VCaP (cell line): ENCODE measurements around the gene PDE9A.

Source experiments
- H3K27ac ChIP-seq: fragments of 450-650 bp; 2 replicates; pipeline ENCODE4 v1.5.1; 2017
- TF ChIP-seq, protein P1 (sequence below): fragments of 450-650 bp; conservative IDR thresholded peaks from 2 replicates; pipeline ENCODE4 v1.5.1; 2017; ENCODE audit warnings: mild to moderate bottlenecking, moderate library complexity

The PDE9A gene

DNA sequence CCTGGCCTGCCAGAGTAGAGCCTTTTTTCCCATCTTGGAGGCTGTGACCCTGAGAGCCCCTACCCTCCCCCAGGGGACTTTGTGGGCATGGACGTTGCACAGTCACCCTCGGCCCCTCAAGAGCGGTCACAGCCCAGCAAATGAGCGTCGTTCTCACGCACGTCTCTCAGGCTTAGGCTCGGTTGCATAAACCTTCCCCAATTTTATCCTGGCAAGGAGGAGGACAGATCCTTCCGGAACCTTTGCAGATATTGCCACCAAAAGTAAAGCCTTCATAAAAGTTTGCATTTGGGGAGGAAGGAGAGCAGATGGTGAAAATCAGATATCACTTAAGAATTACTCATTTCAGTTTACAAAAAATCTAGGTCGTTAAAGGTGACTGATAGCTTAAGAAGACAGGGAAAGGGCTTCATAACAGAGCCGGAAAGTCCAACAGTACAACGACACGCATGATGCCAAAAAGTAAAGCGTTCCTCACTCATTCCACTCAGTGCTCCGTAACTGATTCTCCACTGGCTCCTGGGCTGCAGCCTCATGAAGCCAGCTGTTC is 29.3 kb downstream of the PDE9A start:
- TF ChIP-seq, protein P1, sequence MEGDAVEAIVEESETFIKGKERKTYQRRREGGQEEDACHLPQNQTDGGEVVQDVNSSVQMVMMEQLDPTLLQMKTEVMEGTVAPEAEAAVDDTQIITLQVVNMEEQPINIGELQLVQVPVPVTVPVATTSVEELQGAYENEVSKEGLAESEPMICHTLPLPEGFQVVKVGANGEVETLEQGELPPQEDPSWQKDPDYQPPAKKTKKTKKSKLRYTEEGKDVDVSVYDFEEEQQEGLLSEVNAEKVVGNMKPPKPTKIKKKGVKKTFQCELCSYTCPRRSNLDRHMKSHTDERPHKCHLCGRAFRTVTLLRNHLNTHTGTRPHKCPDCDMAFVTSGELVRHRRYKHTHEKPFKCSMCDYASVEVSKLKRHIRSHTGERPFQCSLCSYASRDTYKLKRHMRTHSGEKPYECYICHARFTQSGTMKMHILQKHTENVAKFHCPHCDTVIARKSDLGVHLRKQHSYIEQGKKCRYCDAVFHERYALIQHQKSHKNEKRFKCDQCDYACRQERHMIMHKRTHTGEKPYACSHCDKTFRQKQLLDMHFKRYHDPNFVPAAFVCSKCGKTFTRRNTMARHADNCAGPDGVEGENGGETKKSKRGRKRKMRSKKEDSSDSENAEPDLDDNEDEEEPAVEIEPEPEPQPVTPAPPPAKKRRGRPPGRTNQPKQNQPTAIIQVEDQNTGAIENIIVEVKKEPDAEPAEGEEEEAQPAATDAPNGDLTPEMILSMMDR, result no peak
- H3K27ac ChIP-seq, result no peak overlapping the region; the same call in 1 of the 2 replicates

DNA sequence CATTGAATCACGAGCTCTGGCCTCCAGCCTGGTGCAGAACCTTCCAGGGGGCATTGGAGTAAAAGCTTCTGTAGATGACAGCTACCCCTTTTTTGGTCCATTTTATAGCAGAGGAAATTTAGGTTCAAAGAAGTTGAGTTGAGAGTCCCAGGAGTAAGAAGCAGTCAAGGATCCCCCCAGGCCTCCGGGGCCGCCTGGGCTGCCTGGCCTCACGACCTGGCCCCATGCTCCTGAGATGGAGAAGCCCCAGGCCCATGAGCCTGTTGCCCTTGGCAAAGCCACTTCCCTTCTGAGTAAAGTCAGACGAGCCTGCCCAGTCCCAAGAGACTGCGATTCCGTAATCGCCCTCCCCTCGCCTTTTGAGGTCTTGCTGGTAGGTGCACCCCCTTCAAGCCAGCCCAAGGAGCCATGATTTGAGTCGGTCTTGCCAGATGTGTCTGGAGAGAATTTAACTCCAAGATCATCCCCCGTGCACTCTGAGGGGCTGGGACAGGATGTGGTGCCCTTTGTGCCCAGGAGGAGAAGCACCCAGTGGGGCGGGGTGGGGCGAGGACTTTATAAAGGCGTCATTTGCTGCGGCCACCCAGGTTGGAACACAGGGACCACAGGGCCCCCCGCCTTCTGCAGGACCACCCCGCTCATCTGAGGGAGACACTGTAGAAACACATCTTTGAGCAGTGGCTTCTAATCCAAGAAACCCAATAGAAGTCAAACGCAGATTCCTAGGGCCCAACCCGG is 30.1 kb downstream of the PDE9A start:
- TF ChIP-seq, protein P1, result no peak
- peak overlapping the region; percentile 24 for H3K27ac ChIP-seq

DNA sequence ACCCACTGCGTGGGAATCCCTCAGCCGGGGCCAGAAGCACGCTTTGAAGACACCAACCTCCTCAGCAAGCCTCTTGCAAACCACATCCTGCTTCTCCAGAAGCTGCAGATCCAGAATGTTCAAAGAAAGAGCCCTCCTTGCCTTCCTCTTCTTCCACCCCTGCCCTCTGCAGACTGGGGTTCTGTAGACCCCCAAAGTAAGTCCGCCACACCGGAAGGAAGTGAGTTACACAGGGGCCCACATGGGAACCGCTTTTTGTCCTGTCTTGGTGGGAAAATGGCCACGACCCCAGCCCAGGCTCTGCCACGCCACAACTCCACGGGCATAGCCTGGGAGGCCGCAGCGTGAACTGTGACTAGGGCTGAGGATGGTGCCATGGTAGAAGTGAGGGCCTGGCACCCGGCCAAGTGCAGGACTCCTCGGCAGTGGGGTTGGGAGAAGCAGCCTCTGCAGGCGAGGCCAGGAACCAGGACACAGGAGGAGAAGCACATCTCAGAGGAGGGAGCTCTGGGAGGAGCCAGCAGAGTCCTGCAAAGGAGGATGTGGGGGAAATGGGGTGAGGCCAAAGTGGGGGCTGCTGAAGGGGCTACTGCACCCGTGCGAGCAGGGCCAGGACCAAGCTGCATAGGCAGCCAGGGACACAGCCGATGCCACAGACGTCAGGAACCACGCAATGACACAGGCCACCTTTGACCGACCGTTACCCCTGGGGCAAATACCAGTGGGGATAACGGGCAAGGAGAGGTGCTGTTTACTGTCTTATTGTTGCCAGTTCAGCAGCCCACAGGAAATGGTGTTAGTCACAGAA is 30.9 kb downstream of the PDE9A start:
- H3K27ac ChIP-seq, result peak overlapping the region; percentile 24
- TF ChIP-seq, protein P1, result no peak

DNA sequence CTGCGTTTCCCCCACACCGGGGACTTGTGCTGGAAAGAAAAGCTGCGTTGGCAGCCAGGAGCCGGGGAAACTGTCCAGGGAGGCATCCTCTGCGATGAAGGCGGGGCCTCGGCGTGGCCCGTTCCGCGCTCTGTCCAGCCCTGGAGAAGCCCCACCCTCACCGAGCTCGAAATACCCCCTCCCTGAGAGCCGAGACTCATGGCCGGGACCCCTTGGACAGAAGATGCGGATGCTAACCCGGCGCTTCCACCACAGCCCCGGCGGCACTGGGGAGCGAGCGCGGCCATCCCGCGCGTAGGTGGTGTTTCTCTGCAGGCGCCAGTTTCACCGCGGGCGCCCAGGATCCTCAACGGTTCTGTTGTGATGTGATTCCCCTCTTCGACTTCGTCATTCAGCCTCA is 31.6 kb downstream of the PDE9A start:
- peak overlapping the region; percentile 24 for H3K27ac ChIP-seq
- TF ChIP-seq, protein P1, result no peak

DNA sequence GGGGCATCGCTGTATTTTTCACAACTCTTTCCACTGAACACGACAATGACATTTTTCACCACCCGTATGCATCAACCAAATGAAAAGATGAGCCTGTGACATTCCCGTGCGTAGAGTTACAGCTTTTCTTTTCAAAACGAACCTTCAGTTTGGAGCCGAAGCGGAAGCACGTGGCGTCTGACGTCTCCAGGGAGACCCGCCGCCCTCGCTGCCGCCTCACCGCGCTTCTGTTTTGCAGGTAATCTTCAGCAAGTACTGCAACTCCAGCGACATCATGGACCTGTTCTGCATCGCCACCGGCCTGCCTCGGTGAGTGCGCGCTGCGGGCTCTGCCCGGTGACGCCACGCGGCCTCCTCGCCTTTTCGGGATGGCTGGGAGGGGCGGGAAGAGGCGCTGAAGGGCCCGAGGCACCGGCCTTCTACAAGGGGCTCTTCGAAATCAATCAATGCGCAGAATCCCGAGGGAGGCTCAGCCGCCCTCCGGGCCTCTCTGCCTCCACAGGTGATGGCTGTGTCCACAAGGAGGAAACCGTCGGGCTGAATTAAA is 32.6 kb downstream of the PDE9A start:
- TF ChIP-seq, protein P1, result no peak
- no peak overlapping the region for H3K27ac ChIP-seq

DNA sequence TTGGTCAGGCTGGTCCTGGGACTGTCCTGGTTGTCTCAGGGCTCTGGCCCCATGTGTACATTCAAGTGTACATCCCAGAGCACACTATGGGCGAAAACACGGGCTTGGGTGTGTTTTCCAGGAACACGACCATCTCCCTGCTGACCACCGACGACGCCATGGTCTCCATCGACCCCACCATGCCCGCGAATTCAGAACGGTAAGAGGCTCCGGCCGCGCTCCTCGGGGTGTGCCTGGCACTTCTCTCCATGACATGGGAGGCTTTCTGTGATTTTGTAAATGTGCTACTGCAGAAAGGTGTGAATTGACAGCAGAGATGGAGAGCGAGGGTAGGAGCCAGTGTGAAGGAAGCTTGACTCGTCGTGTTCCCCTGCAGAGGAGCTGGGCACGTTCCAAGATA is 34.4 kb downstream of the PDE9A start:
- no peak overlapping the region for H3K27ac ChIP-seq
- TF ChIP-seq, protein P1, result no peak

DNA sequence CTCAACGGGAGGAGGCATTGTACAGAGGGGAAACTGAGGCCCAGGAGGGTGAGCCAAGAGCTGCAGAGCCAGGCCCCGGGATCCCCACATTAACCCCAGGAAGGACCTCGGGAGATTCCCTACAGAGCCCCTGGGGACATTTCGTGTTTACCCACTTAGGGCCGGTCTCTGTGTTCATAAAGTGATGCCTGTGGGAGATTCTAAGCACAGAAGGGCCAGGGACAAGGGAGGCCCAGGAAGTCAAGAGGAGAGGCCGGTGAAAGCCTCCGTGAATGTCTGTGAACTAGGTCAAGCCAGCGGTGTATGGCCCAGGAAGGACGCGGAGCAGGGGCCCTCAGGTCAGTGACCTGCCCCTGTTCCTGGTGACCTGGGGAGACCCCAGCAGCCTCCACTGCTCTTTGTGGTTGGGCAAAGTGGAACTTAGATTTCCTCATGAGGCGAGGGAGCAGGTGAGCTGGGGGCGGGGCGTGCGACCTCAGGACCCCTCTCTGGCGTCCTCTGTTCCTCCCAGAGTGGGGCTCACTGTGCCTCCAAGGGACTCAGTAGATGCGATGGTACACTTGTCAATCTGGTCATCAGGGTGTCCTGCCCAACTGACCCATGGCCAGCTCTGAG is 34.9 kb downstream of the PDE9A start:
- no peak overlapping the region for H3K27ac ChIP-seq
- TF ChIP-seq, protein P1, result no peak
